AG08396 (cell line): ENCODE results near the gene GPANK1.
"Not testable (repeated sequence)": the region's sequence is repeated elsewhere in the genome, so short reads cannot be mapped to it uniquely, and the experiment has no call there.

ENCODE experiments used
- DNase-seq: peaks from one replicate; pipeline ENCODE4 v3.0.0; 2012; ENCODE audit warnings: low spot score, mixed read lengths

GPANK1 gene

DNA sequence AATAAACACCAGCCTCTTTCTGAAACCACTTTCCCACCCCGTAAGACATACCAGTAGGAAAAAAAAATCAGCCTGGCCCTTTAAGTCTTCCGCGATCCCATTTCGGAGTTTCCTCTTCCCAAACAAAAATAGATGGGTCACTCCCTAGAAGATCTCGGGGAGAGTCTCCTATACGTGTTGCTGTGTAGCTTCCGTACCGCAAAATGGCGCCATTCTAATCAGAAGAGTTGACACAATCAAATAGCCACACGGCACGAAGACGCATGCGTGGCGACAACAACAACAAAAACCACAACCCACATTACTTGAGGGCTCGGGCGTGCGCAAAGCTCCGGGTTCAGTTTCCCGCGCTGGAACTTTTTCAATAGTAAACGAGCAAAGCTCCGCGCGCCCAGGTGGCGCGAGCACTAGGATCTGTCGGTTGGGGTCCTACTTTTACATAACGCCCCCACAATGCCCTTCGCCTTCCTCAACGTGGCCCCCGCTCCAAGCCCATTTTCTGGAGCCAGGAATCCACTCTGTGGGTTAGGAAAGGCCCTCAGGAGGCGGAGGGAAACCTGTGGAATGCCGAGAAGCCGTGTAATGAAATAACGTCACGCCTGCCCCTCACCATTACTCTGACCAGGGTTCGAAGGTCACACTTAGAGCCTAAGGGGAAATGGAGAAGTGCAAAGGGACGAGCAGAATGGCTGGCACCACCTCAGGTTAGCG is at the start of gene GPANK1:
GPANK1 (minus strand) TSS at position 208 of the 711 bp plus-strand sequence. CDS start 519 bp downstream, outside the sequence.
- DNase-seq: peak; percentile 84

GRCh38 chr6:31713991-31714684 is 49.3 kb upstream of the GPANK1 start:
- no peak for DNase-seq

DNA sequence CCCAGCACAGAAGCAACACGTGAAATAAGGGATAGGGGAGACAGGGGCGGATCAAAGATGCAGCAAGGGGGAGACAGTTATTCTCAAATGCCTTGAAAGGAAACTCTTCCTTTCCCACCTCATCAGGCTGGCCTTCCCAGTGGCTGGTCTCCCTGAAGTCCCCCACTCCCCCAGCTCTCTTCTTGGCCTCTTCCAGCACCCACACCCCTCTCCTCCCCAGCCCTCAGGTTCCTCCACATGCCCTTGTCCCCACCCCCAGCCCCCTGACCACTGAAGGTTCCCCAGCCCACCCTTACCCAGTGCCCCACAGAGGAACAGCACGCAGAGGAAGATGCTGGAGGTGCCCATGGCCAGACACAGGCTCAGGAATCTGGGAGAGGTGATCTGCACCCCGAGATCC is 48.7 kb upstream of the GPANK1 start:
- DNase-seq: no peak

DNA sequence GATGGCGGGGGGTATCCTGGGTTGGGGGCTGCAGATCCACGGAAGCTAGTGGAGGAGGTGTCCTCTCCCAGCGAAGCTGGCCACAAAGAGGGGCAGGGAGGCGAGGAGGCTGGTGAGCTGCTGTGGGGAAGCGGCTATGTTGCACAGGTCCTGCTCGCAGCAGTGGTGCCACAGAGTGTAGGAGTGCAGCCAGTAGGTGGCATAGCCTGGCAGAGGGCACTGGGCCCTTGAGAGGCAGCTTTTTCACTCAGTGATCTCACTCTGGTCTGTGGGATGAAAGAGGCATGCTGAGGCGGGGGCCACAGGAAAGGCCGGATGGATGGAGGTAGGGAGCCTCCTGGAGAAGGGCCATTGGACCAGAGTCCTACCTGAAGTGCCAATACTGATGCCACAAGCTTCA is 47.5 kb upstream of the GPANK1 start:
- no peak for DNase-seq

GRCh38 chr6:31711233-31711632 is 46.4 kb upstream of the GPANK1 start:
- no peak for DNase-seq

- no peak for DNase-seq
These were observed 45.9 kb upstream of the GPANK1 start for GRCh38 chr6:31710523-31711219.

GRCh38 chr6:31709157-31709556 is 44.4 kb upstream of the GPANK1 start:
- not testable (repeated sequence) for DNase-seq

DNA sequence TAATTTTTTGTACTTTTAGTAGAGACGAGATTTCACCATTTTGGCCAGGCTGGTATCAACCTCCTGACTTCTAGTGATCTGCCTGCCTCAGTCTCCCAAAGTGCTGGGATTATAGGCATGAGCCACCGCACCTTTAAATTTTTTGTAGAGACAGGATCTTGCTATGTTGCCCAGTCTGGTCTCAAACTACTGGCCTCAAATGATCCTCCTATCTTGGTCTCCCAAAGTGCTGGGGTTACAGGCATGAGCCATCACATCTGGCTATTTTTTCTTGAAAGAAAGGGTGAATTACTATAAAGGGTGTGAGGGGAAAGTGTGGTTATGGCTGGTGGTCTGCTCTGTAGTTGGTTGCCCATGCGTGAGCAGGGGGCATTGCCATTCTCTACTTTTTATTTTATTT is 43.4 kb upstream of the GPANK1 start:
- no peak for DNase-seq

DNA sequence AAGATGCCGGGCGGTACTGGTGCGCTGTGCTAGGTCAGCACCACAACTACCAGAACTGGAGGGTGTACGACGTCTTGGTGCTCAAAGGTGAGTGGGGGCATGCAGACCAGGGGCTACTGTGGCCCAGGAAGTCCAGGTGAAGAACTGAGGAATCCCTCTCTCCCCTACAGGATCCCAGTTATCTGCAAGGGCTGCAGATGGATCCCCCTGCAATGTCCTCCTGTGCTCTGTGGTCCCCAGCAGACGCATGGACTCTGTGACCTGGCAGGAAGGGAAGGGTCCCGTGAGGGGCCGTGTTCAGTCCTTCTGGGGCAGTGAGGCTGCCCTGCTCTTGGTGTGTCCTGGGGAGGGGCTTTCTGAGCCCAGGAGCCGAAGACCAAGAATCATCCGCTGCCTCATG is 42.9 kb upstream of the GPANK1 start:
- DNase-seq: no peak

- DNase-seq: no peak
These were observed 41.8 kb upstream of the GPANK1 start, which contains the start of gene LY6G6F for GRCh38 chr6:31706599-31706998. TSS of gene LY6G6F (plus strand) at chr6:31706866. CDS start at chr6:31706907, 41 bp downstream.

GRCh38 chr6:31705931-31706330 is 41.1 kb upstream of the GPANK1 start:
- no peak for DNase-seq

GRCh38 chr6:31702819-31703716 is 38.3 kb upstream of the GPANK1 start, which contains the start of gene ABHD16A:
TSS of gene ABHD16A (minus strand) at chr6:31703324. CDS start at chr6:31703281, 43 bp downstream.
- DNase-seq: peak; percentile 97

DNA sequence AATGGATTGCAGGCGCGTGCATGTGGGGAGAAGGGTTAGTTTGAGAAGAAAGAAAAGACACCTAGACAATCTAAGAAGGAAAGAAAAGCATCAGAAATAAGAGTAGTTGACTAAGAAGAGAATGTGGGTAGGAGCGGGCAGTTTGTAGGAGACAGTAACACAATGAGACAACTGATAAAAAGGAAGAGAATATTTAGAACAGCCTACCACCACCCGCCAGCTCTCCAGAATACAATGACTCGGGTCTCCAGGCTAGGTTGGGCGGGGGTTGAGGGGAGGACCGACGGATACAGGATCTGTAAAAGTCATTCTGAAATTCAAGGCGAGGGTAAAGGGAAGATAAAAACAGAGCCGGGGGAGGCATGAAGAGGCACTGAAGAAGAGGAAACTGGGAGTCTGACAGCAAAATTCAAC is 37.6 kb upstream of the GPANK1 start:
- no peak for DNase-seq

GRCh38 chr6:31701666-31702404 is 37.0 kb upstream of the GPANK1 start:
- peak; percentile 54 for DNase-seq

GRCh38 chr6:31700740-31701401 is 36.1 kb upstream of the GPANK1 start:
- no peak for DNase-seq

DNA sequence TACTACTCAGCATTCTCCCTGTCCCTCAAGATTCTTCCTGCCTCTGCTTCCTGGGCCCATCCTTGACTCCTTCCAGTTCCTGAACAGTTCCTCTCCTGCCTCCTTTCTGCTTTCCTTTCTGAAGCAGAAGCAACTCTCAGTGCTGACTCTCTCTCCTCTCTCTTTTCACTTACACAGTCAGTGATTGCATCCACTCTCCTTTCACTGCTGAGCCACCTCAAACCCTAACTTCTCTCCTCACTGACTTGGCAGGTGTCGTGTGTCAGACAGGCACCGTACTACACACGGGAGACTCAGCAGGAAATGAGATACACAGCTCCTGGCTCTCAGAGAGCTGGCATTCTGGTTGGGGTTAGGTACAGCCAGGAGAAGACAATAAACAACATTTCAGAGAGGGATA is 32.8 kb upstream of the GPANK1 start:
- no peak for DNase-seq

DNA sequence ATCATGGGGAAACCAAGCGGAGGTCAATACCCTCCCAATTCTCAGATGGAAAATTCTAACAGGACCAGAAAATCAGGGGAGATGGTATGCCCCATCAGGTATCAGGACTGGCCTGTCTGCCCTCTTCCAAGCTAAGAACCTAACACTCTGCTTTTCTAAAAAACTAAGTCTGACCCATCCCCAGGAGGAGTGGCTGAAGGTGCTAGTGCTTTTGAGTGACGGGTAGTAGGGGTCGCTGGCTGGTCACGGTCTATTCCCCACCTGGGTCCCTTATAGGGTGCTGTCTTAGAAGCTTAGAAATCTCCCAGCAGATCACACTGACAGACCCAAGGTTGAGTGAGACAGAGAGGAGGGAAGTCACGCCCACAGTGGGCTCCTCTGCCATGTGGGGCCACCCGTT is 28.7 kb upstream of the GPANK1 start:
- no peak for DNase-seq

- no peak for DNase-seq
These were observed 28.1 kb upstream of the GPANK1 start for GRCh38 chr6:31692886-31693285.

GRCh38 chr6:31692353-31692752 is 27.6 kb upstream of the GPANK1 start:
- DNase-seq: no peak

- no peak for DNase-seq
These were observed 26.8 kb upstream of the GPANK1 start for GRCh38 chr6:31691564-31692108.
